Activated CD8-positive, alpha-beta memory T cell treated with anti-CD3 and anti-CD28 coated beads, Interleukin-2, amount 50 U/mL, for 48 hours (primary cell): ENCODE data around the gene THEMIS.
"Not testable (repeated sequence)": the region's sequence is repeated elsewhere in the genome, so short reads cannot be mapped to it uniquely, and the experiment has no call there.

Experiments used
- DNase-seq: peaks from one replicate; pipeline ENCODE4 v3.0.0-alpha.2; 2020

THEMIS gene, protein sequence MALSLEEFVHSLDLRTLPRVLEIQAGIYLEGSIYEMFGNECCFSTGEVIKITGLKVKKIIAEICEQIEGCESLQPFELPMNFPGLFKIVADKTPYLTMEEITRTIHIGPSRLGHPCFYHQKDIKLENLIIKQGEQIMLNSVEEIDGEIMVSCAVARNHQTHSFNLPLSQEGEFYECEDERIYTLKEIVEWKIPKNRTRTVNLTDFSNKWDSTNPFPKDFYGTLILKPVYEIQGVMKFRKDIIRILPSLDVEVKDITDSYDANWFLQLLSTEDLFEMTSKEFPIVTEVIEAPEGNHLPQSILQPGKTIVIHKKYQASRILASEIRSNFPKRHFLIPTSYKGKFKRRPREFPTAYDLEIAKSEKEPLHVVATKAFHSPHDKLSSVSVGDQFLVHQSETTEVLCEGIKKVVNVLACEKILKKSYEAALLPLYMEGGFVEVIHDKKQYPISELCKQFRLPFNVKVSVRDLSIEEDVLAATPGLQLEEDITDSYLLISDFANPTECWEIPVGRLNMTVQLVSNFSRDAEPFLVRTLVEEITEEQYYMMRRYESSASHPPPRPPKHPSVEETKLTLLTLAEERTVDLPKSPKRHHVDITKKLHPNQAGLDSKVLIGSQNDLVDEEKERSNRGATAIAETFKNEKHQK

GRCh38 chr6:127900935-127901334 is at the start of gene THEMIS:
THEMIS (minus strand) TSS chr6:127901058; CDS start chr6:127900932, 126 bp downstream.
- peak; percentile 63 for DNase-seq

DNA sequence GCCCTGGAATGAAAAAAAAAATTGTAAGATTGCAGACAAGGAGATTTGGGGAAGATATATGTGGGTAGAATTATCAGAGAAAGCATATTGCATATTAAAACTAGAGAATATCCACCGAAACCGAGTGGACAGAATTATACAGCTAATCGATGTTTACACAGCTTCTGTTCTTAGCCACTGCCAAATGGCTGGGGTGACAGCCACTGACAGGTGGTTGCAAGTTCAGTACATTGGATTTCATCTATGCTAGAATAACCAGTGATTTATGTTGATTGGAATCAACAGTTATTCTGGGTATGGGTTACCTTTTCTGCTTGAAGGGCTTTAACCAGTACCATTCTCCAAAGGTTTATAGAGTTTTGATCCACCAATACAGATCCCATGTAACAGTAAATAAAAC is 48.4 kb upstream of the THEMIS start:
- no peak for DNase-seq

DNA sequence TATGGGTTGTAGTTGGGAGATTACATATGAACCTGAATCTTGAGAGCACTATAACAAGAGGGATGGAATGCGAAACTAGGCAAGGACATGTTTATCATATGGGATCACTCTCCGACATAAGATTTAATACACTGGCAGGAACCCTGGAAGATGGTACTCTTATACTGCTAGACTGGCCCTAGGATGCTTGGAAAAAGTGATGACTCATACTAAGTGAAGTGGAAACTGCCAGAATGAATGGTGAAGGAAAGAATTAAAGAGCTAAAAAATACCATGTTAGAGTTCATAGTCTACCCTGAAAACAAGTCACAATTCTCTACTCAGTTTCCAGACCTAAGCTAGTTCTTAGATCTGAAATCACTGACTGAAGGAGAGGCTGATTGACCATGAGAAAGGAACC is 45.5 kb upstream of the THEMIS start:
- DNase-seq = no peak

GRCh38 chr6:127945434-127946097 is 44.7 kb upstream of the THEMIS start:
- DNase-seq = no peak

DNA sequence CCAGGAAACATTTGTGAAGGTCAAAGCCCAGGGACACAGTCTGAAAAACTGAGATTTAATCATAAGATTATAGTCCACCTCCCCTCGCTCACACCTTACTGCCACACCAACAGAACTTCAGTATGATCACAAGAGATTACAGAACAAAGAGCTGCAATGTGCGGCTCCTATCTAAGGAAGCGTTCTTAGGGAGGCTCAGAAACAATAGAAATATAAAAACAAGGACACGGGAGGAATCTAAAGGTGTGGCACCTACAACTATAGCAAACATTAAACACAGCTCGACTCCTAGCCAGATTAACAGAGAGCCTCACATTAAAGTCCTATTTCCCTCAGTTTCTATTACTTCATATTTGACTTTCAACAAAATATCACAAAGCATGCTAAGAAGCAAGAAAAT is 40.4 kb upstream of the THEMIS start:
- no peak for DNase-seq

DNA sequence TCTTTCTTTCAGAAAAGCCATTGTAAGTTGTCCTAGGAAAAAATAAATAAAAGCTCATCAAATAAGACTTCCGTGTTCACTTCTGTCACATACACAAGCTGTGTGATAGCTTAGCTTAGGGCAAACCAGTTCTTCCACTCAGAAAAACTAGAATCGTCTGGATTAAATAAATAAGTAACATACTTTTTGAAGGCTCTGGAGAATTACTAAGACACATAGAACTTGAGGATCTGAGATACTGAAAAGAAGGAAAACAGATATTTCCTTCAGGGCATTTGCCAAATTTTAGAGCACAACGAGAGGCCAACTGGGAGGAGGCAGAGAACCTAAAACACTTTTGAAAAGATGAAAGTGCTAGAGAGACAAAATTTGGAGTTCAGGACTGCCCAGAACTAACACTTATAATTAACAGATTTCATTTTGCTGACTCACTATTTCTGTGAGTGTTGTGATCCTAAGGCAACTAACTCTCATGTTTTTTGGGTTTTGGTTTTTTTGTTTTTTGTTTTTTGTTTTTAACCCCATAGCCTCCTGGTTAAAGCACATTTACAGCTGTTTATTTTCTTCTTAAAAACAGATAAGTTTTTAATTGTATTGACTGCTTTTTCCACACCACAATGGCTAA is 38.7 kb upstream of the THEMIS start:
- DNase-seq = no peak

- no peak for DNase-seq
Observed at GRCh38 chr6:127938701-127939100, 37.8 kb upstream of the THEMIS start.

- DNase-seq = no peak
Observed at GRCh38 chr6:127937747-127938146, 36.9 kb upstream of the THEMIS start.

DNA sequence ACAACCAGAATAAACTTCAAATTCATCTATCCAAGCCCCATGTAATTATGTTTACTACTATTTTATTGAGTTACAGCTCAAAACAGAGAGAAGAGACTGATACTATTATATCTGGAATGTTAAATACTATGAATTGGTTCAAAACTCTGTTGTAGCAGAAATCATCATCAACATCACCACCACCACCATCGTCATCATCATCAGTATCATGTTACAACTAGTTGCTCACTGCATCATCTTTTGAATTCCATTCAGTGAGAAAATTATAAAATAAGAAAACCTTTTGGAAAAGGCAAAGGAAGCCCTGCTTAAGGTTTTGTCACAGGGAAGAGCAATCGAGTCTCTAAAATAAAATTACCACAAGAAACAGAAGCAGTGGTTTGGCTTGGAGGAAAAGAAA is 36.2 kb upstream of the THEMIS start:
- no peak for DNase-seq

GRCh38 chr6:127934956-127935355 is 34.1 kb upstream of the THEMIS start:
- DNase-seq = no peak

DNA sequence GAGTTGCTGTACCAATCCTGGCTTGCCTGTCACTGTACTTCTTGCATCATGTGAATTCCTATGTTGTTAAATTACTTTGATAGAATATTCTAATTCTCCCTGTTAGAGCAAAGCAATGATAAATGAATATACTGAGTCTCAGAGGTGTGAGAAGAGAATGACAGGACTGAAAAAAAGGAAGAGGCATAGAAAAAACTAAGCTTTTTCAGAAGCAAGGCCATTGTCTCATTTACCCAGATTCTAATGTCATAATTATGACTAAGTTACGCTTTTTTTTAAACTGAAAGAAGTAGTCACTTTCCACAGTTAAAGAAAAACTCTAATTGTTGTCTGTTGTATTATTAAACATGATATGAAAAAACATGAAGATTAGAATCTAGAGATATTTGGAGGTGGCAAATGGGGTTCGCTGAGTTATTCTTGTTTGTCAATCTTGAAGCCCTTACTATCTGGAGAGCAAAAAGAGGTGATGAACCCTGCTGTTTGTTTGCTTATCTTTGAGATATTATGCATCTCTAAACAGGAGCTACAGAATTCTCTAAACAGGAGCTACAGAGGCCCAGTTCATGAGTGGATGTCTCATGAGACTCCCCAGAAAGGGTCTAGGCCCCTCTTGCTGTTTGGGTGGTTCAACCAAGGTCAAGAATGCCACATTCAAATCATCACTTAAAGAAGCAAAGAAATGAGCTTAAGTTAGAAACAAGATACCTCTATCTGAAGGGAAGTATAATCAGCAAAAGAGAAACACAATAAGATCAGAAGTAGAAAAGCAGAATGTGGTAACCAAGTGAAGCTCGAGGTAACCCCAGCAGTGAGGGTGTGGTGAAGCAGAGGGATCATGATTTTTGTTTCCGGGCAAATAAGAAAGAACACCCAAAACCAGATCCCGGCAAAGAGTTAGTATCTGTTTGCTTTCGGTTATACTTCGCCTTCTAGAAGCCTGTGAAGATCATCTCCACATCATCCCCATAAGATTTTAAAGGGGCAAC is 33.3 kb upstream of the THEMIS start:
- no peak for DNase-seq

GRCh38 chr6:127933137-127933536 is 32.3 kb upstream of the THEMIS start:
- no peak for DNase-seq

GRCh38 chr6:127932708-127933107 is 31.9 kb upstream of the THEMIS start:
- DNase-seq = no peak

- not testable (repeated sequence) for DNase-seq
Observed at GRCh38 chr6:127926441-127926840, 25.6 kb upstream of the THEMIS start.

DNA sequence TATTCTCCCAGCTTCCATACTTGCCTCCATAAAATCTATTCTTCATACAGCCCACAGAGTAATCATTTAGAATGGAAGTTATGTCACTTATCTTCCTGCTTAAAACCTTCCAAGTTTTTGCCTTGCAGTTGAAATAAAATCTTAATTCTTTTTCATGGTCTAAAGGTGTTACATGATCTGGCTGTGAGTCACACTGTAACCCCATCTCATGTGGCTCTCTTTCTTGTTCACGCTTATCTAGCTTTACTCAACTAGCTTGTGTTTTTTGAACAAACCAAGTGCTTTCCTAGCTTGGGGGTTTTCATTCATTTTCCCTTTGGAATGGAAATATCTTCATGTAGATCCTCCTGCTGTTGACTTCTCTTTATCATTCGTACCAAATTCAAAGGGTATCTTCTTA is 23.6 kb upstream of the THEMIS start:
- DNase-seq = no peak

DNA sequence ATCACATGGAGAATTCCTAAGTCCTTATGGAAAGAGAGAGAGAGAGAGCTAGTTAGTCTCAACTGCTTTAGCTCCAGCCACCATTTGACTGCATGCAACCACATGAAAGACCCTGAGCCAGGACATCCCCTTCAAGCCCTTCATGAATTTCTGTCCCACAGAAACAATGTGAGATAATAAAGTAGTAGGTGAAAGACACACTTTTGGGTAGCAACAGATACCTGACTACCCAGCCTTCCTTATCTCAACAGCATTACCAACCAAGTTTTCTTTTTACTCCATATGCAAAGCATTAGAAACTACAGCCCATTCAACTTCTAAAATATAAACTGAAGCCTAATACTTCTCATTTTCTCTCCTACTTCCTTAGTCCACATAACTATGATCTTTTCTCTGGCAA is 23.2 kb upstream of the THEMIS start:
- DNase-seq = no peak

DNA sequence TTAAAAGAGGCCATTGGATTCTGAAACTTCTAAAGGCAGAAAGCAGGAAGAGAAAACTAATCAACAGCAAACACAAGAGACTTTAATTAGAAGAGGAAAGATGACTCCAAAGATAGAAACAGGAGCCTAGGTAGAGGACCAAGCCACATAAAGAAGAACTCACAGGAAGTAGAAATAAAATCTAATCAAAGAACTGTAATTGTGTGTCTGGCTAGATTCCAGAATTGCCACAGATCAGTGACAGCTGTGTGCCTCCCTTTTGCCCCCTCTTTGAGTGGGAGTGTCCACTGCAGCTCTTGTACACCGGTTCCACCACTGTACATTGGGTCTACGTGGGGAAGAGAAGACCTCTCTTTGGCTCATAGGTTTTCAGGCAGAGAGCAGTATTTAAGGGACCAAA is 22.3 kb upstream of the THEMIS start:
- no peak for DNase-seq

DNA sequence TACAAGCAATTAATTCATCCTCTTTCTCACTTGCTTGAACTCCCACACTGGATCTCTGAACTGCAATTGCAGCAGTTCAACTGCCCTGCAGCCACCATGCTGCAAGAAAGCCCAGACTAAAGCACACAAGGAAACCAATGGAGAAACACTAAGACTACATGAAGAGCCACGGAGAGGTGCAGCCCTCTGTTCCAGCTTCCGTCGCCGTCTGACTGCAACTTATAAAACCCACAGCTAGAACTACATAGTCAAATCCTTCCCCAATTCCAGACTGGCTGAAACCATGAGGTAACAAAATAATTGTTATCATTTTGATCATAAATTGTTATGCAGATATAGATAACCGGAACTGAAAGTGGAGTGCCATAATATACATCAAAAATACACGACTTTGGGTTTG is 21.1 kb upstream of the THEMIS start:
- DNase-seq = no peak

DNA sequence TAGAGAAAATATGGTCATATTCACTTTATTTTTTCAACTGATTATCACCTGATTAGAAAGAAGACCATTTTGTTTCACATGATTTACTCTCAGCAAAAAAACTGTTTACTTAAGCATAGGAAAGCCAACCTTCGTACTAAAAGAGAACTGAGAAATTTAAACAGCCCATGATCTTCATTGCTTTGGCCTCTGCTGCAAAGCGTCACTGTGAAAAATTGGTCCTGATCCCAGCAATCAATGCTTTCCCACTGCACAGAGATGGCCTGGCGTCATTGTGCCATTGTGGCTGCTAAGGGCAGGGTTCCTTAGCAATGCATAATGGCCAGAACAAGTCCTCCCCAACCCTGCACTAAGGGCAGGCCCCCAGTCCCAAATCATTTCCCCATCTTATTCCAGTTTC is 19.9 kb upstream of the THEMIS start:
- DNase-seq = no peak

DNA sequence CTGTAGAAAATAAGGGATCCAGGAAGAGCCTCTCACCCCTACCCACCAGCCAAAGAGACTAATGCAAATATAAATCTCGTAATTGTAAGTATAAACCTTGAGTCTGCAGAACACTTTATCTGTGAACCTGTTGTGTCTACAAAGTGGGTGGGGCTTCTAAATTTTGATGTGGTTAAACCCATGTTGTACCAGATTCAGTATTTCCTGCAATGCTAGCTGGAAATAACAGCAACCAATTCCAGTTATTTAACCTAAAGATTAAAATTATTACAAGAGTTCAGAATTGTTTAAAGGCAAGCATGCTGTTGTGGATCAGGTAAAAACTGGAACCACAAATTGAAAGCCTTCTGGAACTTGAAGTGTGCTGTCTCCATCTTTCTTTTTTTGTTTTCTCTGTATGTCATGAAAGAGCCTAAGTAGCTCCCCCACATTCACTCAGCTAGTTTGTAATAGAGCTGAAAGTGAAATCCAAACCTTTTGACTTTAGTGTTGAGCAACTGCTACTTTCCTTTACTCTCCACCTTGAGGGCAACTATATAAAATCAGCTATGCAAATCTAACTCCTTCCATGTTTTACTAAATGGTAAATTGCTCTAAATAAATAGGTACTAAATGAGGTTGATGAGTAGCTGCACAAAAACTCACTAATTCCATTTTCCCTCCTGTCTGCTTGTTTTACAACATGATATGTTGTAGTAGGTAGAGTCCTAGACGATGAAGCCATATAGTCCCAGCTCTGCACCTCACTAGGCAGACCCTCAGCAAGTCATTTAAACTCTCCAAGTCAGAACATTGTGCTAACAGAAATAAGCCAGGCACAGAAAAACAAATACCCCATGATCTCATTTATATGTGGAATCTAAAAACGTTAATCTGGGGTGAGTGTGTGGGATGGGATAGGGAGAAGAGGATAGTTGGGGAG is 17.9 kb upstream of the THEMIS start:
- no peak for DNase-seq

- DNase-seq = no peak
Observed at GRCh38 chr6:127917766-127918165, 16.9 kb upstream of the THEMIS start.
